ENCODE data around the gene SLC15A2. TPM values are rescaled to one million over a fixed set of nuclear protein-coding genes. Genes with fewer than 3 reads are reported as not detected.
"Not testable (repeated sequence)": the region's sequence is repeated elsewhere in the genome, so short reads cannot be mapped to it uniquely, and the experiment has no call there.

Gene SLC15A2
- total and polyA plus RNA-seq, 2 donors from 2014 or later, result 9.0 to 21.8 TPM

- Histone ChIP-seq H3K4me1 (ENCODE audit: control insufficient read depth in 2 of 3, insufficient read depth in 2 of 3, low read depth in 1 of 3, low read length in 3 of 3) (no peaks in the 10 kb centered on the region), H3K27me3 (ENCODE audit: control insufficient read depth, insufficient read depth, low read length) (no peaks in the 10 kb centered on the region), H3K4me3 (ENCODE audit: low read length in 3 of 3) (peak overlapping the region in 2 of 3 donors; percentile 43 to 49), H3K36me3 (ENCODE audit: control insufficient read depth in 2 of 3, insufficient read depth in 3 of 3, low read length in 3 of 3) (no peaks in the 10 kb centered on the region), H3K27ac (ENCODE audit: low read depth in 2 of 2, low read length in 2 of 2) (no peak overlapping the region), H3K9me3 (ENCODE audit: control insufficient read depth in 2 of 3, insufficient read depth in 1 of 3, low read length in 3 of 3) (no peaks in the 10 kb centered on the region), H3K9ac (ENCODE audit: low read length in 3 of 3) (peak overlapping the region in 1 of 3 donors; percentile 7)
- FAIRE-seq, result peak; percentile 78
- TF ChIP-seq CTCF (IDR thresholded peaks at IDR 0.05; ENCODE audit: borderline replicate concordance, extremely low read depth, insufficient read depth), result peak; percentile 44
- peak in 2 of 5 donors; percentile 3 to 26 for DNase-seq
- intact Hi-C loops (cut with DNase I), result no loop called here
Observed at GRCh38 chr3:121855555-121855954, 38.6 kb upstream of the SLC15A2 start.

- H3K36me3 ChIP-seq (ENCODE audit: control insufficient read depth in 2 of 3, insufficient read depth in 3 of 3, low read length in 3 of 3); DNase-seq; H3K4me1 ChIP-seq (ENCODE audit: control insufficient read depth in 2 of 3, insufficient read depth in 2 of 3, low read depth in 1 of 3, low read length in 3 of 3); H3K27me3 ChIP-seq (ENCODE audit: control insufficient read depth, insufficient read depth, low read length); H3K4me3 ChIP-seq (ENCODE audit: low read length in 3 of 3); H3K27ac ChIP-seq (ENCODE audit: low read depth in 2 of 2, low read length in 2 of 2); FAIRE-seq; H3K9ac ChIP-seq (ENCODE audit: low read length in 3 of 3); H3K9me3 ChIP-seq (ENCODE audit: control insufficient read depth in 2 of 3, insufficient read depth in 1 of 3, low read length in 3 of 3); intact Hi-C loops (cut with DNase I): not testable (repeated sequence)
Observed at GRCh38 chr3:121857778-121858177, 36.4 kb upstream of the SLC15A2 start.

- H3K36me3 ChIP-seq (ENCODE audit: control insufficient read depth in 2 of 3, insufficient read depth in 3 of 3, low read length in 3 of 3); intact Hi-C loops (cut with DNase I); DNase-seq: not testable (repeated sequence)
Observed at GRCh38 chr3:121863247-121863646, 31.0 kb upstream of the SLC15A2 start.

GRCh38 chr3:121863801-121864200 lies 30.4 kb upstream of the SLC15A2 start:
- FAIRE-seq (no peak), DNase-seq (no peak)
- Histone ChIP-seq H3K4me1 (ENCODE audit: control insufficient read depth in 2 of 3, insufficient read depth in 2 of 3, low read depth in 1 of 3, low read length in 3 of 3) (no peaks in the 10 kb centered on the region), H3K9ac (ENCODE audit: low read length in 3 of 3) (no peak overlapping the region), H3K36me3 (ENCODE audit: control insufficient read depth in 2 of 3, insufficient read depth in 3 of 3, low read length in 3 of 3) (no peaks in the 10 kb centered on the region), H3K4me3 (ENCODE audit: low read length in 3 of 3) (no peak overlapping the region), H3K9me3 (ENCODE audit: control insufficient read depth in 2 of 3, insufficient read depth in 1 of 3, low read length in 3 of 3) (no peaks in the 10 kb centered on the region), H3K27me3 (ENCODE audit: control insufficient read depth, insufficient read depth, low read length) (no peaks in the 10 kb centered on the region), H3K27ac (ENCODE audit: low read depth in 2 of 2, low read length in 2 of 2) (no peak overlapping the region)
- intact Hi-C loops (cut with DNase I), result no loop called here
- no peak for TF ChIP-seq CTCF (IDR thresholded peaks at IDR 0.05; ENCODE audit: borderline replicate concordance, extremely low read depth, insufficient read depth)

More at GRCh38 chr3:121863247-121863646, 31.0 kb upstream of the SLC15A2 start:
- H3K4me3 ChIP-seq (ENCODE audit: low read length in 3 of 3); H3K9me3 ChIP-seq (ENCODE audit: control insufficient read depth in 2 of 3, insufficient read depth in 1 of 3, low read length in 3 of 3); H3K27ac ChIP-seq (ENCODE audit: low read depth in 2 of 2, low read length in 2 of 2); FAIRE-seq; H3K4me1 ChIP-seq (ENCODE audit: control insufficient read depth in 2 of 3, insufficient read depth in 2 of 3, low read depth in 1 of 3, low read length in 3 of 3); H3K9ac ChIP-seq (ENCODE audit: low read length in 3 of 3); H3K27me3 ChIP-seq (ENCODE audit: control insufficient read depth, insufficient read depth, low read length): not testable (repeated sequence)
